ENCODE measurements around the gene COL5A1. TPM values are rescaled to one million over a fixed set of nuclear protein-coding genes. Genes with fewer than 3 reads are reported as not detected.
A peak's percentile ranks its signal among the peaks of the same experiment; 100 is the strongest.

The COL5A1 gene
- total RNA-seq, 4 donors from 2014 or later, result 7.1 to 69.3 (median 16.1) TPM

DNA sequence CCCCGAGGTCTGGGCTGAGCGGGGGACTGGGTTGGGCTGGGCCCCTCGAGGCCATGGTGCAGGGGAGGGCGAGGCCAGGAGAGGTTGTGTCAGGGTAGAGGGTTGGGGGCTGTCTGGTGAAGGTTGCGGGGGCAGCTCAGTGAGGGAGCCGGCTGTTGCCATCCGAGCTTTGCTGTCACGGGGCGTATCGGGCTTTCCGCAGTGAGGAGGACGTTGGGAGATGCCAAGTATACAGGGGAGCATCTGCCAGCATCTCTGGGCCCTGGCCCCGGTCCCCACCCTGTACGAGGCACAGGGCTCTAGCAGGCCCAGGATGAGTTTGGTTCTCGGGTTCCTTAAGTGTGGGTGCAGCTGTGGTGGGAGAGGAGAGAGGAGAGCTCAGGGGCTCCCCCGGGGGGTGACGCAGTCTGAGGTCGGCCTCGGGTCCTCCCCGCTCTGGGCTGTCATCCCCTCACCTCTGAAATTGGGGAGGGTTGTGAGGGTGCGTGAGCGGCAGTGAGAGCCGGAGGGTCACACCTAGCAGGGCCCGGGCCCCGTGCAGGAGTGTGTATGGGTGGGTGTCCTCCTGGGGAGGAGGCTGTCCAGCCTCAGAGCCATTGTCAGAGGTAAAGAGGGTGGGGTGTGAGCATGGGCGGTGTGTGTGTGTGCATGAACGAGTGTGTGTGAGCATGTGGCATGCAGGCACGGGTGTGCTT, 87.3 kb downstream of the COL5A1 start:
- in situ Hi-C loops (cut with MboI; ENCODE audit: low pct_ligation_motif_present in 1 of 4, low pct_unique_long_range_greater_than_20kb in 1 of 4, low sequenced_read_pairs in 3 of 4) (loop anchor here in 1 of 4 donors (25.0 kb wide), 1 partner anchor 567 kb away; the partner anchor contains the start of gene RNU6ATAC), intact Hi-C loops (cut with DNase I; ENCODE audit: low total_unique reads) (loop anchor here (5.0 kb wide), 1 partner anchor 1853 kb away; no protein-coding TSS in a partner anchor)
- no peak overlapping the region for H3K27ac ChIP-seq

DNA sequence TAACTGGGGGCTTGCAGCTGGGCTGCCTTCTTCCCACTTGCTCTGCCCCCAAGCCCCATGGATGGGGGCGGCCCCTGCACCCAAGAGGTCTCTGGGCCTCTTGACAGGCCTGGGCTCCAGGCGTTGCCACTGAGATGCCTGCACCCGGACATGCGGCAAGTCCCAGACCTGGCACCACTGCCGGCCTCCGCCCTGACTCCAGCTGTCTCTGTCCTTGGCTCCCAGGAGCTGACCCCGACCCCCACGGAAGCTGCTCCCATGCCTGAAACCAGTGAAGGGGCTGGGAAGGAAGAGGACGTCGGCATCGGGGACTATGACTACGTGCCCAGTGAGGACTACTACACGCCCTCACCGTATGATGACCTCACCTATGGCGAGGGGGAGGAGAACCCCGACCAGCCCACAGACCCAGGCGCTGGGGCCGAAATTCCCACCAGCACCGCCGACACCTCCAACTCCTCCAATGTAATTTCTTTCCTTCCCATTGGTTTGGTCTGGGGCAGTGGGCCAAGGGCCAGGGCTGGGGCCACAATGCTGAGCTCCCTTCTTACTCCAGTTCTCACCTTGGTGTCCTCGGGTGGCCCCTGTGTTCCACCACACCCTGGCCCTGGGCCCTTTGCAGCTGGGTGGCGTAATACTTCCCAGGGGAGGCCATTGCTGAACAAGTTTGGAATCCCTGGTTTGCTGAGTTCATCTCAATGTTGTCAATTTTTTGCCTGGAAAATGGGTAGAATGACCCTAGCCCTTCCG, 88.6 kb downstream of the COL5A1 start:
- Histone ChIP-seq H3K4me3 (no peak overlapping the region), H3K27ac (peak overlapping the region; percentile 46 to 83 (median 76)), H3K36me3 (no peaks in the 10 kb centered on the region), H3K27me3 (no peaks in the 10 kb centered on the region), H3K4me1 (peaks cover 26 to 41% (median 32%) of the 10 kb centered on the region in 4 donors), H3K9me3 (no peaks in the 10 kb centered on the region)
- intact Hi-C loops (cut with DNase I; ENCODE audit: low total_unique reads), result no loop called here
- in situ Hi-C loops (cut with MboI; ENCODE audit: low pct_ligation_motif_present in 1 of 4, low pct_unique_long_range_greater_than_20kb in 1 of 4, low sequenced_read_pairs in 3 of 4), result loop anchor here in 1 of 4 donors (25.0 kb wide), 1 partner anchor 568 kb away; the partner anchor contains the start of gene RNU6ATAC
- WGBS, 2 donors (ENCODE audit: low coverage in 1 of 2), result 73 to 77% methylated on average over 3 to 23 of the region's 23 CpGs
- TF ChIP-seq POLR2A (IDR thresholded peaks at IDR 0.05) (no peak), POLR2AphosphoS5 (IDR thresholded peaks at IDR 0.05) (no peak), EP300 (IDR thresholded peaks at IDR 0.05; ENCODE audit: low read depth) (no peak)
- TF ChIP-seq, protein P1, sequence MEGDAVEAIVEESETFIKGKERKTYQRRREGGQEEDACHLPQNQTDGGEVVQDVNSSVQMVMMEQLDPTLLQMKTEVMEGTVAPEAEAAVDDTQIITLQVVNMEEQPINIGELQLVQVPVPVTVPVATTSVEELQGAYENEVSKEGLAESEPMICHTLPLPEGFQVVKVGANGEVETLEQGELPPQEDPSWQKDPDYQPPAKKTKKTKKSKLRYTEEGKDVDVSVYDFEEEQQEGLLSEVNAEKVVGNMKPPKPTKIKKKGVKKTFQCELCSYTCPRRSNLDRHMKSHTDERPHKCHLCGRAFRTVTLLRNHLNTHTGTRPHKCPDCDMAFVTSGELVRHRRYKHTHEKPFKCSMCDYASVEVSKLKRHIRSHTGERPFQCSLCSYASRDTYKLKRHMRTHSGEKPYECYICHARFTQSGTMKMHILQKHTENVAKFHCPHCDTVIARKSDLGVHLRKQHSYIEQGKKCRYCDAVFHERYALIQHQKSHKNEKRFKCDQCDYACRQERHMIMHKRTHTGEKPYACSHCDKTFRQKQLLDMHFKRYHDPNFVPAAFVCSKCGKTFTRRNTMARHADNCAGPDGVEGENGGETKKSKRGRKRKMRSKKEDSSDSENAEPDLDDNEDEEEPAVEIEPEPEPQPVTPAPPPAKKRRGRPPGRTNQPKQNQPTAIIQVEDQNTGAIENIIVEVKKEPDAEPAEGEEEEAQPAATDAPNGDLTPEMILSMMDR (IDR thresholded peaks at IDR 0.05), result no peak
- peak; percentile 30 for DNase-seq

More for the DNA sequence above, 87.3 kb downstream of the COL5A1 start:
- Histone ChIP-seq H3K9me3 (no peaks in the 10 kb centered on the region), H3K27me3 (no peaks in the 10 kb centered on the region), H3K4me3 (no peak overlapping the region), H3K36me3 (no peaks in the 10 kb centered on the region), H3K4me1 (peaks cover 20 to 40% (median 25%) of the 10 kb centered on the region in 4 donors)
- no peak for DNase-seq
- 89 to 93% methylated on average over 8 to 24 of the region's 28 CpGs for WGBS, 2 donors (ENCODE audit: low coverage in 1 of 2)
- TF ChIP-seq POLR2A (IDR thresholded peaks at IDR 0.05) (no peak), POLR2AphosphoS5 (IDR thresholded peaks at IDR 0.05) (no peak), EP300 (IDR thresholded peaks at IDR 0.05; ENCODE audit: low read depth) (no peak)
- TF ChIP-seq, protein P1 (IDR thresholded peaks at IDR 0.05), result no peak

DNA sequence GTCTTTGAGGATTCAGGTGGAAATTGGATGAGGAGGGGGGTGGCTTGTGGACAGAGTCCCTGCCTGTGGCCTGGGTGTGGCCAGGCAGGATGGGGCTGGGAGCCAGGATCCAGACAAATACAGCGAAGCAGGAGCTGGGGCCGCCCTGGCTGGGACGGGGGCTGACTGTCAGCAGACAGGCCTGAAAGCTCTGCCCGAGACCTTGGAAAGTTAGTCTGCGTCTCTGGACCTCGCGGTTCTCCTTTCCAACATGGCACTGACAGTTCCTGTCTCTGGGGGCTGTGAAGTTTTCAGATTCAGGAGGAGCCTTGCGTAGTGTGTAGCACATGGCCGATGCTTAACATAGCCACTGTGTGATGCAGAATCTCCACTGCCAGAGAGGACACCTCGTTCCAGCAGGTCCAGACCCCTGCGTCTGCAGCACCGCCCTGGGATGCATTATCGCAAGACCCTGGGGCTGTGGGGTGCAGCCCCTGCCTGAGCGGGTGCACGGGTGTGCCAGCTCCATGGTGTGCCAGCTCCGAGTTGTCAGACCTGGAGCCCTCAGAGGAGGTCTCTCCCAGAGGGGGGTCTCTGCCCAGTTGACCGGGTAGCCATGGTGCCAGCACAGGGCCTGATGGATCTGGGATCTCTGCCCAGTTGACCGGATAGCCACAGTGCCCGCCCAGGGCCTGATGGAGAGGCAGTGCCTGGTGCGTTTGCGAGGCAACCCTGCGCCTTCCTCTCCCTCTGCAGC, 89.3 kb downstream of the COL5A1 start:
- intact Hi-C loops (cut with DNase I; ENCODE audit: low total_unique reads) (no loop called here), in situ Hi-C loops (cut with MboI; ENCODE audit: low pct_ligation_motif_present in 1 of 4, low pct_unique_long_range_greater_than_20kb in 1 of 4, low sequenced_read_pairs in 3 of 4) (loop anchor here in 1 of 4 donors (25.0 kb wide), 1 partner anchor 569 kb away; the partner anchor contains the start of gene RNU6ATAC)
- no peaks in the 10 kb centered on the region for H3K36me3 ChIP-seq
- peaks cover 26 to 41% (median 35%) of the 10 kb centered on the region in 4 donors for H3K4me1 ChIP-seq
- 85 to 100% methylated on average over 2 to 22 of the region's 22 CpGs for WGBS, 2 donors (ENCODE audit: low coverage in 1 of 2)
- TF ChIP-seq EP300 (IDR thresholded peaks at IDR 0.05; ENCODE audit: low read depth), result no peak
- TF ChIP-seq, protein P1 (IDR thresholded peaks at IDR 0.05), result no peak
- no peak for TF ChIP-seq POLR2A (IDR thresholded peaks at IDR 0.05)
- no peak for TF ChIP-seq POLR2AphosphoS5 (IDR thresholded peaks at IDR 0.05)
- peak overlapping the region; percentile 46 to 83 (median 76) for H3K27ac ChIP-seq
- H3K4me3 ChIP-seq, result no peak overlapping the region
- H3K27me3 ChIP-seq, result no peaks in the 10 kb centered on the region
- no peak for DNase-seq
- no peaks in the 10 kb centered on the region for H3K9me3 ChIP-seq
